Fibroblast of lung (primary cell): ENCODE measurements around the gene RNF115.

ENCODE experiments used
- CTCF ChIP-seq, 2 donors: IDR thresholded peaks in 1 of 2; conservative IDR thresholded peaks in 1 of 2; 1 replicate in 1 of 2; 2 replicates in 1 of 2; pipeline ENCODE4 v1.5.1; 2011 to 2012; ENCODE audit warnings: low read length in 2 of 2, control low read depth in 1 of 2, inconsistent platforms in 1 of 2, low read depth in 1 of 2, mild to moderate bottlenecking in 1 of 2
- EZH2 ChIP-seq: IDR thresholded peaks from 2 replicates; pipeline ENCODE4 v1.5.1; 2012; ENCODE audit warnings: low read length, control low read depth, mild to moderate bottlenecking; ENCODE audit errors: missing control alignments

- TF ChIP-seq CTCF (conservative IDR thresholded peaks at IDR 0.05 in 1 of 2, IDR thresholded peaks at IDR 0.05 in 1 of 2; ENCODE audit: low read depth in 1 of 2, low read length in 2 of 2) (peak; percentile 69 to 80), EZH2 (no peak)
Observed at GRCh38 chr1:145846201-145846612, 22.3 kb upstream of the RNF115 start.
